T-helper 2 cell treated with Interferon-gamma antibody and Interleukin-4, amounts not matched to agents 5 μg/mL and 100 μg/mL, for 36 hours (primary cell): ENCODE results near the gene ANKRD28.

Experiments
- DNase-seq: peaks from one replicate; pipeline ENCODE4 v3.0.0; 2021; ENCODE audit warnings: low spot score
- H3K27ac Mint-ChIP-seq: one replicate; pipeline ENCODE4 v1.8.0; 2021; ENCODE audit warnings: mild to moderate bottlenecking, mixed read lengths
- H3K27me3 Mint-ChIP-seq: one replicate; pipeline ENCODE4 v1.8.0; 2021; ENCODE audit warnings: low read depth, mixed read lengths
- H3K36me3 Mint-ChIP-seq: one replicate; pipeline ENCODE4 v1.8.0; 2021; ENCODE audit warnings: low read depth, mixed read lengths
- H3K4me1 Mint-ChIP-seq: one replicate; pipeline ENCODE4 v1.8.0; 2021; ENCODE audit warnings: low read depth, mixed read lengths
- H3K4me3 Mint-ChIP-seq: one replicate; pipeline ENCODE4 v1.8.0; 2022; ENCODE audit warnings: mild to moderate bottlenecking, moderate library complexity, mixed read lengths
- H3K9me3 Mint-ChIP-seq: one replicate; pipeline ENCODE4 v1.8.0; 2021; ENCODE audit warnings: mixed read lengths

ANKRD28 gene

GRCh38 chr3:15651396-15651795 is 146.4 kb downstream of the ANKRD28 start:
- no peak overlapping the region for H3K27ac Mint-ChIP-seq

GRCh38 chr3:15649858-15650257 is 147.9 kb downstream of the ANKRD28 start:
- Mint-ChIP-seq H3K4me3 (peak overlapping the region; percentile 28), H3K4me1 (peaks cover 52% of the 10 kb centered on the region), H3K9me3 (peaks cover 10% of the 10 kb centered on the region), H3K27ac (no peak overlapping the region), H3K36me3 (peaks cover 26% of the 10 kb centered on the region), H3K27me3 (peaks cover 8% of the 10 kb centered on the region)
- DNase-seq: no peak

More at GRCh38 chr3:15651396-15651795, 146.4 kb downstream of the ANKRD28 start:
- Mint-ChIP-seq H3K4me3 (no peak overlapping the region), H3K36me3 (peaks cover 25% of the 10 kb centered on the region), H3K9me3 (peaks cover 21% of the 10 kb centered on the region), H3K27me3 (peaks cover 8% of the 10 kb centered on the region), H3K4me1 (peaks cover 37% of the 10 kb centered on the region)
- DNase-seq: no peak

GRCh38 chr3:15649341-15649740 is 148.4 kb downstream of the ANKRD28 start:
- Mint-ChIP-seq H3K27me3 (peaks cover 8% of the 10 kb centered on the region), H3K4me3 (peak overlapping the region; percentile 28), H3K27ac (no peak overlapping the region), H3K9me3 (peaks cover 9% of the 10 kb centered on the region), H3K36me3 (peaks cover 27% of the 10 kb centered on the region), H3K4me1 (peaks cover 52% of the 10 kb centered on the region)
- no peak for DNase-seq

- peaks cover 5% of the 10 kb centered on the region for H3K9me3 Mint-ChIP-seq
- peaks cover 32% of the 10 kb centered on the region for H3K36me3 Mint-ChIP-seq
- H3K27me3 Mint-ChIP-seq: peaks cover 8% of the 10 kb centered on the region
- peaks cover 55% of the 10 kb centered on the region for H3K4me1 Mint-ChIP-seq
- peak overlapping the region; percentile 55 for H3K4me3 Mint-ChIP-seq
- H3K27ac Mint-ChIP-seq: peak overlapping the region; percentile 62
- peak; percentile 76 for DNase-seq
Observed at GRCh38 chr3:15647611-15648167, 150.1 kb downstream of the ANKRD28 start.

- Mint-ChIP-seq H3K27ac (peak overlapping the region; percentile 62), H3K9me3 (peaks cover 5% of the 10 kb centered on the region), H3K27me3 (peaks cover 8% of the 10 kb centered on the region), H3K36me3 (peaks cover 34% of the 10 kb centered on the region), H3K4me1 (peaks cover 57% of the 10 kb centered on the region), H3K4me3 (peak overlapping the region; percentile 55)
- no peak for DNase-seq
Observed at GRCh38 chr3:15646851-15647511, 150.8 kb downstream of the ANKRD28 start.

- Mint-ChIP-seq H3K4me3 (peak overlapping the region; percentile 58), H3K27me3 (peaks cover 8% of the 10 kb centered on the region), H3K9me3 (peaks cover 5% of the 10 kb centered on the region), H3K27ac (peak overlapping the region; percentile 81), H3K4me1 (peaks cover 59% of the 10 kb centered on the region), H3K36me3 (peaks cover 37% of the 10 kb centered on the region)
- DNase-seq: no peak
Observed at GRCh38 chr3:15645740-15646501, 151.9 kb downstream of the ANKRD28 start.

- peak overlapping the region; percentile 58 for H3K4me3 Mint-ChIP-seq
- DNase-seq: no peak
- H3K27ac Mint-ChIP-seq: peak overlapping the region; percentile 81
- H3K4me1 Mint-ChIP-seq: peaks cover 58% of the 10 kb centered on the region
- peaks cover 5% of the 10 kb centered on the region for H3K27me3 Mint-ChIP-seq
- peaks cover 5% of the 10 kb centered on the region for H3K9me3 Mint-ChIP-seq
- peaks cover 34% of the 10 kb centered on the region for H3K36me3 Mint-ChIP-seq
Observed at GRCh38 chr3:15645246-15645645, 152.5 kb downstream of the ANKRD28 start.

- H3K27ac Mint-ChIP-seq: no peak overlapping the region
Observed at GRCh38 chr3:15638891-15639262, 158.9 kb downstream of the ANKRD28 start.

GRCh38 chr3:15638193-15638890 is 159.4 kb downstream of the ANKRD28 start:
- Mint-ChIP-seq H3K27me3 (no peaks in the 10 kb centered on the region), H3K27ac (no peak overlapping the region), H3K9me3 (no peaks in the 10 kb centered on the region), H3K4me1 (peaks cover 49% of the 10 kb centered on the region), H3K4me3 (peak overlapping the region; percentile 44), H3K36me3 (peaks cover 8% of the 10 kb centered on the region)
- no peak for DNase-seq

More at GRCh38 chr3:15638891-15639262, 158.9 kb downstream of the ANKRD28 start:
- no peak for DNase-seq
- no peak overlapping the region for H3K4me3 Mint-ChIP-seq
- peaks cover 11% of the 10 kb centered on the region for H3K36me3 Mint-ChIP-seq
- H3K9me3 Mint-ChIP-seq: no peaks in the 10 kb centered on the region
- H3K4me1 Mint-ChIP-seq: peaks cover 47% of the 10 kb centered on the region
- no peaks in the 10 kb centered on the region for H3K27me3 Mint-ChIP-seq

GRCh38 chr3:15637131-15637951 is 160.4 kb downstream of the ANKRD28 start:
- H3K27me3 Mint-ChIP-seq: no peaks in the 10 kb centered on the region
- peaks cover 6% of the 10 kb centered on the region for H3K36me3 Mint-ChIP-seq
- peak overlapping the region; percentile 77 for H3K27ac Mint-ChIP-seq
- peak overlapping the region; percentile 44 for H3K4me3 Mint-ChIP-seq
- H3K9me3 Mint-ChIP-seq: no peaks in the 10 kb centered on the region
- peaks cover 51% of the 10 kb centered on the region for H3K4me1 Mint-ChIP-seq
- peak; percentile 44 for DNase-seq

GRCh38 chr3:15636028-15636709 is 161.6 kb downstream of the ANKRD28 start:
- Mint-ChIP-seq H3K27ac (peak overlapping the region; percentile 85), H3K27me3 (no peaks in the 10 kb centered on the region), H3K36me3 (peaks cover 1% of the 10 kb centered on the region), H3K4me3 (peak overlapping the region; percentile 44), H3K4me1 (peaks cover 50% of the 10 kb centered on the region), H3K9me3 (no peaks in the 10 kb centered on the region)
- peak; percentile 60 for DNase-seq

GRCh38 chr3:15635121-15635661 is 162.6 kb downstream of the ANKRD28 start:
- no peaks in the 10 kb centered on the region for H3K27me3 Mint-ChIP-seq
- H3K4me3 Mint-ChIP-seq: no peak overlapping the region
- no peak for DNase-seq
- peaks cover 1% of the 10 kb centered on the region for H3K36me3 Mint-ChIP-seq
- peaks cover 59% of the 10 kb centered on the region for H3K4me1 Mint-ChIP-seq
- H3K27ac Mint-ChIP-seq: no peak overlapping the region
- H3K9me3 Mint-ChIP-seq: no peaks in the 10 kb centered on the region
